K562 (cell line): ENCODE measurements around the gene CACNG1. TPM values are rescaled to one million over a fixed set of nuclear protein-coding genes. Genes with fewer than 3 reads are reported as not detected.

Experiments used
- ATAC-seq: fragments of 200-7000 bp; cut with Tn5 transposase; 3 replicates; pipeline ENCODE4 v1.9.1; 2020; ENCODE audit warnings: moderate library complexity
- BruUV-seq: library from RNA; stranded (reverse); fragments of 400-500 nt; replicated peaks from 2 replicates; lab custom pipeline; 2021; lab: Mats Ljungman, UMichigan
- CTCF ChIA-PET: fragments of 300-600 bp; formaldehyde crosslinking; extraction: SDS; loops from one replicate; lab custom pipeline; 2021; ENCODE audit warnings: low intra/inter-chr PET ratio; lab: Yijun Ruan, JAX
- POLR2A ChIA-PET: fragments of 300-600, 350-650 bp; sonication (Branson Sonifier 250); formaldehyde crosslinking; extraction: SDS; loops from one replicate; lab custom pipeline; 2021; ENCODE audit warnings: antibody characterized with exemption, inconsistent platforms; lab: Yijun Ruan, JAX
- DNase-seq, 4 experiments: peaks; one replicate each; pipeline versions ENCODE4 v3.0.0 to v3.0.0-alpha.2; 2011 to 2018; ENCODE audit warnings: low spot score in 3 of 4, mixed read lengths in 3 of 4; ENCODE audit errors: extremely low read depth in 1 of 4
- FAIRE-seq: peaks from 2 replicates; lab custom pipeline; 2011; peaks lifted over from hg19 to GRCh38; lab: Jason Lieb, UNC
- H2AFZ ChIP-seq: 2 replicates; pipeline ENCODE4 v1.6.0; 2011; ENCODE audit warnings: low read depth, low read length, control low read depth, inconsistent platforms
- H3K27ac ChIP-seq: fragments of 200-600 bp; 3 replicates; pipeline ENCODE4 v1.8.0; 2011; ENCODE audit warnings: low read depth, mild to moderate bottlenecking, control low read depth, inconsistent platforms, low read length, moderate library complexity, mixed read lengths; ENCODE audit errors: extremely low read depth
- H3K27me3 ChIP-seq, 2 experiments: fragments of 300-600 bp in 1 of 2; 2 replicates in 1 of 2; 3 replicates in 1 of 2; pipeline versions ENCODE4 v1.6.0 to v1.8.0; 2011; ENCODE audit warnings: inconsistent platforms in 2 of 2, low read length in 2 of 2, mild to moderate bottlenecking in 1 of 2, mixed read lengths in 1 of 2, moderate library complexity in 1 of 2; ENCODE audit not compliant: control insufficient read depth in 2 of 2, insufficient read depth in 2 of 2
- H3K36me3 ChIP-seq: fragments of 300-600 bp; 3 replicates; pipeline ENCODE4 v1.8.0; 2011; ENCODE audit warnings: mild to moderate bottlenecking, low read length, inconsistent platforms; ENCODE audit not compliant: control insufficient read depth, insufficient read depth
- H3K4me1 ChIP-seq, 2 experiments: fragments of 200-600 bp in 1 of 2; replicated peaks in 1 of 2; 2 replicates in 1 of 2; 3 replicates in 1 of 2; pipeline versions ENCODE4 v1.5.1 to v1.8.0; 2011; ENCODE audit warnings: inconsistent platforms in 2 of 2, low read length in 2 of 2, mild to moderate bottlenecking in 1 of 2, mixed read lengths in 1 of 2, moderate library complexity in 1 of 2; ENCODE audit not compliant: control insufficient read depth in 2 of 2, insufficient read depth in 2 of 2
- H3K4me2 ChIP-seq: 2 replicates; pipeline ENCODE4 v1.6.1; 2011; ENCODE audit warnings: low read length, control low read depth, inconsistent platforms, mixed read lengths; ENCODE audit not compliant: insufficient read depth
- H3K4me3 ChIP-seq: fragments of 200-600 bp; sonication (generic), shearing (Covaris generic); 2 replicates; pipeline ENCODE4 v1.5.1; 2016; ENCODE audit warnings: control low read depth, inconsistent platforms
- H3K79me2 ChIP-seq: fragments of 200-600 bp; 3 replicates; pipeline ENCODE4 v1.8.0; 2011; ENCODE audit warnings: low read length, inconsistent platforms; ENCODE audit not compliant: control insufficient read depth, insufficient read depth
- H3K9ac ChIP-seq, 2 experiments: 2 replicates each; pipeline versions ENCODE4 v1.6.0 to v1.6.1; 2011; ENCODE audit warnings: low read depth in 2 of 2, low read length in 2 of 2, control low read depth in 1 of 2, inconsistent platforms in 1 of 2, mild to moderate bottlenecking in 1 of 2, mixed read lengths in 1 of 2; ENCODE audit not compliant: insufficient read depth in 1 of 2
- H3K9me1 ChIP-seq: one replicate; pipeline ENCODE4 v1.6.0; 2011; ENCODE audit warnings: inconsistent platforms, mild to moderate bottlenecking, low read length, moderate library complexity; ENCODE audit not compliant: control insufficient read depth, insufficient read depth
- H3K9me3 ChIP-seq: replicated peaks from 2 replicates; pipeline ENCODE4 v1.5.1; 2011; ENCODE audit warnings: low read depth, low read length, inconsistent platforms; ENCODE audit not compliant: control insufficient read depth, insufficient read depth
- H4K20me1 ChIP-seq: replicated peaks from 2 replicates; pipeline ENCODE4 v1.6.1; 2011; ENCODE audit warnings: low read length, inconsistent platforms, mixed read lengths; ENCODE audit not compliant: control insufficient read depth, insufficient read depth
- BRD9 ChIP-seq: fragments of 450-650 bp; IDR thresholded peaks from 2 replicates; pipeline ENCODE4 v1.6.1; 2018; ENCODE audit warnings: low read depth; ENCODE audit not compliant: partially characterized antibody
- SNIP1 ChIP-seq: fragments of 450-650 bp; IDR thresholded peaks from 2 replicates; pipeline ENCODE4 v1.7.1; 2017; ENCODE audit warnings: low read depth, mild to moderate bottlenecking
- STAT5B ChIP-seq: fragments of 250-450 bp; sonication (Bioruptor Pico); IDR thresholded peaks from 2 replicates; pipeline ENCODE4 v1.8.0; 2021; ENCODE audit warnings: mild to moderate bottlenecking, inconsistent platforms
- ZNF143 ChIP-seq: sonication (generic); formaldehyde crosslinking; IDR thresholded peaks from 2 replicates; pipeline ENCODE4 v1.9.0; 2022; ENCODE audit warnings: mild to moderate bottlenecking, missing genetic modification reagents
- WGBS: fragments of 100-300 bp; shearing (Covaris generic); methylation state at CpG from one replicate; pipeline ENCODE4 v1.1.6; 2016; ENCODE audit warnings: low coverage, mixed read lengths; ENCODE audit not compliant: insufficient coverage; ENCODE audit errors: missing lambda C conversion rate; 5-methylcytosine and 5-hydroxymethylcytosine counted together
- in situ Hi-C: fragments of 300-500 bp; cut with MboI; formaldehyde crosslinking; loops from 4 replicates; pipeline ENCODE4 v1.15.0; 2018; ENCODE audit warnings: inconsistent platforms, mixed read lengths
- intact Hi-C: fragments of 100-400 bp; cut with micrococcal nuclease; formaldehyde crosslinking; loops from 2 replicates; pipeline ENCODE4 v1.14.2; 2022
- polyA plus RNA-seq, 8 experiments: library from polyadenylated mRNA; depleted of rRNA in 4 of 8; stranded (reverse) in 5 of 8; unstranded in 3 of 8; fragments of >200 nt; fragmentation: Nextera tagmentation in 2 of 8; fragmentation: Illumina TruSeq in 1 of 8; extraction: Ambion mirVana in 2 of 8; extraction: Trizol in 1 of 8; gene quantifications; 2 replicates each; pipeline versions ENCODE4 v1.2.1 to v1.2.3, GENCODE V29; 2011 to 2014; ENCODE audit warnings: inconsistent platforms in 1 of 8, missing spikeins in 1 of 8
- total RNA-seq, 7 experiments: library from RNA; depleted of rRNA in 6 of 7; stranded (reverse); fragments of >200 nt in 6 of 7; fragmentation: Illumina TruSeq in 2 of 7; extraction: Trizol in 2 of 7; gene quantifications; 2 replicates each; pipeline versions ENCODE4 v1.2.1 to v1.2.3, GENCODE V29; 2011 to 2021; ENCODE audit warnings: low replicate concordance in 1 of 7
- TF ChIP-seq, protein P1 (sequence below): fragments of 450-650 bp; formaldehyde crosslinking; IDR thresholded peaks from 2 replicates; pipeline ENCODE4 v1.4.0; 2020; ENCODE audit warnings: mild to moderate bottlenecking

The CACNG1 gene
- total and polyA plus RNA-seq, 9 of the 15 experiments (the other 6 are each of a cell fraction or from before 2014, with no cell fraction given): not detected

DNA sequence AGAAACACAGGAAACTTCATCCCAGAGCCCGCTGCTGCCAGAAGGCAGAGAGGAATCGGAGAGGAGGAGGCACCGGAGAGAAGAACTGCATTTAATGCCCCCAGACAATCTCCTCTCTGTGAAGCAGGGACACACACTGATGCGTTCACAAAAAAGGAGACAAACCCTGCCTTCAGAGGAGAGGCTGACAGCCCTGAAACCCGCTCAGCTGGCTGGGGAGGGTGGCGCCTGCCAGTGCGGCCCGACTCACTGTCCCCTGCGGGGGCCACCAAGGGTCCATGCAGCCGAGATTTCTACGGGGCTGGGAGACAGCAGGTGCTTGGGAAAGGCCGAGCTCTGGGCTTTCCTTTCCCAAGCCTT lies 21.9 kb upstream of the CACNG1 start:
- no peak for FAIRE-seq
- H3K9ac ChIP-seq: no peak overlapping the region
- H3K79me2 ChIP-seq: no peaks in the 10 kb centered on the region
- H3K4me1 ChIP-seq: peaks cover 0 to 4% of the 10 kb centered on the region in 2 experiments; a peak in 2 of 5 replicates
- 0% methylated on average over 9 of the region's 12 CpGs for WGBS
- H3K36me3 ChIP-seq: no peaks in the 10 kb centered on the region
- TF ChIP-seq ZNF143 (no peak), SNIP1 (no peak), BRD9 (no peak)
- TF ChIP-seq, all 486 proteins: peak for 0
- intact Hi-C loops (no loop called here), in situ Hi-C loops (no loop called here)
- Histone ChIP-seq H3K9me3 (no peaks in the 10 kb centered on the region), H3K27ac (no peak overlapping the region), H3K9me1 (no peaks in the 10 kb centered on the region), H4K20me1 (no peaks in the 10 kb centered on the region; the same call in 1 of the 2 replicates), H2AFZ (no peak overlapping the region), H3K4me2 (no peak overlapping the region), H3K4me3 (no peak overlapping the region), H3K27me3 (peaks cover 60 to 95% of the 10 kb centered on the region in 2 experiments)
- POLR2A ChIA-PET: interaction anchor here (0.7 kb wide), 1 partner anchor 26 kb away, joined by 3 read pairs; no protein-coding TSS in a partner anchor
- DNase-seq (no peak), ATAC-seq (no peak)
- CTCF ChIA-PET: no interaction called here
- BruUV-seq: no TSS peak

DNA sequence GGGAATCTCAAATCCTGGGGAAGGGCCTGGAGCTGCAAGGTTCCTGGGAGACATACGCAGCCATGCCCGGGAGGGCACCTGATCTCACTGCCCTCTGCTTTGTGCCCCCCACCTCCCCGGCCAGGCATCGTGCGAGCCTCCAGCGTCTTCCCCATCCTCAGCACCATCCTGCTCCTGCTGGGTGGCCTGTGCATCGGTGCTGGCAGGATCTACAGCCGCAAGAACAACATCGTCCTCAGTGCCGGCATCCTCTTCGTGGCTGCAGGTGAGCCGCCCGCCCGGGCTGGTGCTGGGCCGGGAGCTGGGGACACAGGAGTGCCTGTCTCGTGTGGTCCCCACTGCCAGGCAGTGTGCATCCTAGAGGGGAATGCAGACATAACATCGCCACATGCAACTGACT lies 19.6 kb upstream of the CACNG1 start:
- H3K4me3 ChIP-seq: no peak overlapping the region
- FAIRE-seq (no peak), DNase-seq (no peak), ATAC-seq (no peak)
- no peak overlapping the region for H3K27ac ChIP-seq
- H3K4me2 ChIP-seq: no peak overlapping the region
- H3K9me1 ChIP-seq: no peaks in the 10 kb centered on the region
- in situ Hi-C loops (no loop called here), intact Hi-C loops (no loop called here)
- H3K9ac ChIP-seq: no peak overlapping the region
- POLR2A ChIA-PET: no interaction called here
- H4K20me1 ChIP-seq: no peaks in the 10 kb centered on the region; the same call in 1 of the 2 replicates
- 2% methylated on average over 17 of the region's 17 CpGs for WGBS
- CTCF ChIA-PET: no interaction called here
- BruUV-seq: no TSS peak
- H3K9me3 ChIP-seq: no peaks in the 10 kb centered on the region
- no peak for TF ChIP-seq STAT5B (CRISPR knock-in tag)
- TF ChIP-seq, protein P1, sequence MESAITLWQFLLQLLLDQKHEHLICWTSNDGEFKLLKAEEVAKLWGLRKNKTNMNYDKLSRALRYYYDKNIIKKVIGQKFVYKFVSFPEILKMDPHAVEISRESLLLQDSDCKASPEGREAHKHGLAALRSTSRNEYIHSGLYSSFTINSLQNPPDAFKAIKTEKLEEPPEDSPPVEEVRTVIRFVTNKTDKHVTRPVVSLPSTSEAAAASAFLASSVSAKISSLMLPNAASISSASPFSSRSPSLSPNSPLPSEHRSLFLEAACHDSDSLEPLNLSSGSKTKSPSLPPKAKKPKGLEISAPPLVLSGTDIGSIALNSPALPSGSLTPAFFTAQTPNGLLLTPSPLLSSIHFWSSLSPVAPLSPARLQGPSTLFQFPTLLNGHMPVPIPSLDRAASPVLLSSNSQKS (CRISPR knock-in tag): no peak
- H3K4me1 ChIP-seq: peaks cover 0 to 4% of the 10 kb centered on the region in 2 experiments; a peak in 1 of 5 replicates
- no peaks in the 10 kb centered on the region for H3K36me3 ChIP-seq
- no peak overlapping the region for H2AFZ ChIP-seq
- peaks cover 54 to 93% of the 10 kb centered on the region in 2 experiments for H3K27me3 ChIP-seq
- H3K79me2 ChIP-seq: no peaks in the 10 kb centered on the region
